Osteocyte (in vitro differentiated cells): ENCODE measurements around the gene GLRA1. TPM values are rescaled to one million over a fixed set of nuclear protein-coding genes. Genes with fewer than 3 reads are reported as not detected.

Source experiments
- DNase-seq: peaks from one replicate; pipeline ENCODE4 v3.0.0; 2021; ENCODE audit warnings: mixed read lengths; ENCODE audit not compliant: unreplicated experiment; ENCODE audit errors: extremely low spot score
- H3K27ac Mint-ChIP-seq: one replicate; pipeline ENCODE4 v1.8.0; 2021; ENCODE audit warnings: mild to moderate bottlenecking, mixed read lengths; ENCODE audit not compliant: unreplicated experiment
- H3K27me3 Mint-ChIP-seq: one replicate; pipeline ENCODE4 v1.8.0; 2021; ENCODE audit warnings: mixed read lengths; ENCODE audit not compliant: unreplicated experiment
- H3K36me3 Mint-ChIP-seq: one replicate; pipeline ENCODE4 v1.8.0; 2021; ENCODE audit warnings: mixed read lengths; ENCODE audit not compliant: unreplicated experiment
- H3K4me1 Mint-ChIP-seq: one replicate; pipeline ENCODE4 v1.8.0; 2021; ENCODE audit warnings: mixed read lengths; ENCODE audit not compliant: unreplicated experiment
- H3K4me3 Mint-ChIP-seq: one replicate; pipeline ENCODE4 v1.8.0; 2021; ENCODE audit warnings: mild to moderate bottlenecking, moderate library complexity, mixed read lengths; ENCODE audit not compliant: unreplicated experiment
- H3K9me3 Mint-ChIP-seq: one replicate; pipeline ENCODE4 v1.8.0; 2021; ENCODE audit warnings: mixed read lengths; ENCODE audit not compliant: unreplicated experiment
- CTCF ChIP-seq: fragments of 200-600 bp; sonication (generic); IDR thresholded peaks from 2 replicates; pipeline ENCODE4 v1.5.0; 2021; ENCODE audit warnings: antibody characterized with exemption, mild to moderate bottlenecking, moderate library complexity
- long read RNA-seq: library from polyadenylated mRNA; unstranded; transcript quantifications from one replicate; pipeline ENCODE4 v2.0.0, GENCODE V29; 2021
- total RNA-seq: library from RNA; stranded (reverse); gene quantifications from 2 replicates; pipeline ENCODE4 v1.2.1, GENCODE V29; 2021

The GLRA1 gene
- not detected in 2 replicates for total RNA-seq
- long read RNA-seq, result 0 reads

GRCh38 chr5:151924564-151925301 lies at the start of gene GLRA1:
Gene GLRA1 (minus strand): TSS chr5:151924851. CDS start chr5:151924549, 302 bp downstream.
- DNase-seq, result peak; percentile 85
- TF ChIP-seq CTCF, result no peak
- Mint-ChIP-seq H3K27ac (no peak within 1 kb of the TSS), H3K4me1 (peaks cover 2% of the 10 kb centered on the region), H3K27me3 (peaks cover 16% of the 10 kb centered on the region), H3K9me3 (peaks cover 4% of the 10 kb centered on the region), H3K4me3 (no peak within 1 kb of the TSS), H3K36me3 (no peaks in the 10 kb centered on the region)

GRCh38 chr5:151970885-151971284 lies 46.2 kb upstream of the GLRA1 start:
- no peak overlapping the region for H3K27ac Mint-ChIP-seq
- H3K4me3 Mint-ChIP-seq, result no peak overlapping the region
- DNase-seq, result no peak
- no peaks in the 10 kb centered on the region for H3K4me1 Mint-ChIP-seq
- no peaks in the 10 kb centered on the region for H3K9me3 Mint-ChIP-seq
- no peaks in the 10 kb centered on the region for H3K36me3 Mint-ChIP-seq
- H3K27me3 Mint-ChIP-seq, result peaks cover 15% of the 10 kb centered on the region
- TF ChIP-seq CTCF, result no peak

- DNase-seq, result no peak
- Mint-ChIP-seq H3K36me3 (no peaks in the 10 kb centered on the region), H3K9me3 (no peaks in the 10 kb centered on the region), H3K27me3 (peaks cover 11% of the 10 kb centered on the region), H3K4me1 (no peaks in the 10 kb centered on the region), H3K4me3 (no peak overlapping the region), H3K27ac (no peak overlapping the region)
- TF ChIP-seq CTCF, result no peak
Measured at GRCh38 chr5:151967865-151968264, 43.2 kb upstream of the GLRA1 start.

- DNase-seq, result no peak
- Mint-ChIP-seq H3K4me3 (no peak overlapping the region), H3K36me3 (no peaks in the 10 kb centered on the region), H3K27ac (no peak overlapping the region), H3K9me3 (no peaks in the 10 kb centered on the region), H3K4me1 (no peaks in the 10 kb centered on the region), H3K27me3 (peaks cover 6% of the 10 kb centered on the region)
- no peak for TF ChIP-seq CTCF
Measured at GRCh38 chr5:151966046-151966445, 41.4 kb upstream of the GLRA1 start.

GRCh38 chr5:151964471-151964870 lies 39.8 kb upstream of the GLRA1 start:
- no peak for TF ChIP-seq CTCF
- no peaks in the 10 kb centered on the region for H3K4me1 Mint-ChIP-seq
- no peak overlapping the region for H3K27ac Mint-ChIP-seq
- DNase-seq, result no peak
- no peaks in the 10 kb centered on the region for H3K36me3 Mint-ChIP-seq
- H3K4me3 Mint-ChIP-seq, result no peak overlapping the region
- H3K9me3 Mint-ChIP-seq, result no peaks in the 10 kb centered on the region
- H3K27me3 Mint-ChIP-seq, result peaks cover 6% of the 10 kb centered on the region
